SU-DHL-6 (cell line): ENCODE data around the gene SLC25A34.

Source experiments
- H2AFZ ChIP-seq: fragments of 200-600 bp; sonication (generic); 2 replicates; pipeline ENCODE4 v1.6.1; 2014; ENCODE audit warnings: low read depth, mild to moderate bottlenecking, moderate library complexity, mixed read lengths, antibody characterized with exemption, low read length; ENCODE audit not compliant: severe bottlenecking
- H3F3A ChIP-seq: fragments of 200-600 bp; shearing (Covaris generic); 2 replicates; pipeline ENCODE4 v1.6.0; 2016; ENCODE audit warnings: antibody characterized with exemption, mild to moderate bottlenecking; ENCODE audit not compliant: insufficient read depth
- H3K27ac ChIP-seq: fragments of 200-600 bp; sonication (generic); 2 replicates; pipeline ENCODE4 v1.5.1; 2016; ENCODE audit warnings: low read depth, mild to moderate bottlenecking, low read length, moderate library complexity, mixed read lengths
- H3K27me3 ChIP-seq: fragments of 200-600 bp; sonication (generic), shearing (Covaris generic); 2 replicates; pipeline ENCODE4 v1.6.0; 2014; ENCODE audit warnings: mild to moderate bottlenecking, low read length
- H3K36me3 ChIP-seq: fragments of 200-600 bp; sonication (generic); 2 replicates; pipeline ENCODE4 v1.6.1; 2014; ENCODE audit warnings: mild to moderate bottlenecking, low read length, mixed read lengths
- H3K4me2 ChIP-seq: fragments of 300-600, 200-600 bp; shearing (Covaris generic), sonication (generic); 2 replicates; pipeline ENCODE4 v1.6.0; 2014; ENCODE audit warnings: low read length, low read depth, mild to moderate bottlenecking; ENCODE audit not compliant: poor library complexity, severe bottlenecking
- H3K4me3 ChIP-seq: fragments of 200-600 bp; sonication (generic); 2 replicates; pipeline ENCODE4 v1.5.1; 2014; ENCODE audit warnings: antibody characterized with exemption, low read length, mild to moderate bottlenecking, mixed read lengths; ENCODE audit not compliant: insufficient read depth, poor library complexity, severe bottlenecking
- H3K79me2 ChIP-seq: fragments of 200-600 bp; sonication (generic); 2 replicates; pipeline ENCODE4 v1.6.1; 2014; ENCODE audit warnings: mild to moderate bottlenecking, low read length, moderate library complexity; ENCODE audit not compliant: insufficient read depth
- H3K9ac ChIP-seq: fragments of 200-600 bp; sonication (generic); 2 replicates; pipeline ENCODE4 v1.7.0; 2014; ENCODE audit warnings: mild to moderate bottlenecking, low read length
- H3K9me2 ChIP-seq: fragments of 200-600 bp; sonication (generic); replicated peaks from 2 replicates; pipeline ENCODE4 v1.6.1; 2014; ENCODE audit warnings: low read length; ENCODE audit not compliant: insufficient read depth
- H3K9me3 ChIP-seq: fragments of 200-600 bp; sonication (generic); 2 replicates; pipeline ENCODE4 v1.6.1; 2014; ENCODE audit warnings: low read length, mixed read lengths; ENCODE audit not compliant: insufficient read depth
- H4K20me1 ChIP-seq: fragments of 200-600 bp; sonication (generic); 2 replicates; pipeline ENCODE4 v1.6.1; 2014; ENCODE audit warnings: low read depth, mild to moderate bottlenecking, antibody characterized with exemption, low read length, moderate library complexity, mixed read lengths
- EZH2phosphoT487 ChIP-seq: fragments of 200-600 bp; sonication (generic), shearing (Covaris generic); conservative IDR thresholded peaks from 2 replicates; pipeline ENCODE4 v1.6.1; 2018; ENCODE audit warnings: mild to moderate bottlenecking, antibody characterized with exemption, low read length, moderate library complexity, mixed read lengths
- TF ChIP-seq, protein P1 (sequence below): fragments of 200-600 bp; sonication (generic); IDR thresholded peaks from one replicate; pipeline ENCODE4 v1.5.1; 2017; ENCODE audit warnings: antibody characterized with exemption, mild to moderate bottlenecking, low read length, moderate library complexity; ENCODE audit not compliant: insufficient read depth, poor library complexity, severe bottlenecking

The SLC25A34 gene

DNA sequence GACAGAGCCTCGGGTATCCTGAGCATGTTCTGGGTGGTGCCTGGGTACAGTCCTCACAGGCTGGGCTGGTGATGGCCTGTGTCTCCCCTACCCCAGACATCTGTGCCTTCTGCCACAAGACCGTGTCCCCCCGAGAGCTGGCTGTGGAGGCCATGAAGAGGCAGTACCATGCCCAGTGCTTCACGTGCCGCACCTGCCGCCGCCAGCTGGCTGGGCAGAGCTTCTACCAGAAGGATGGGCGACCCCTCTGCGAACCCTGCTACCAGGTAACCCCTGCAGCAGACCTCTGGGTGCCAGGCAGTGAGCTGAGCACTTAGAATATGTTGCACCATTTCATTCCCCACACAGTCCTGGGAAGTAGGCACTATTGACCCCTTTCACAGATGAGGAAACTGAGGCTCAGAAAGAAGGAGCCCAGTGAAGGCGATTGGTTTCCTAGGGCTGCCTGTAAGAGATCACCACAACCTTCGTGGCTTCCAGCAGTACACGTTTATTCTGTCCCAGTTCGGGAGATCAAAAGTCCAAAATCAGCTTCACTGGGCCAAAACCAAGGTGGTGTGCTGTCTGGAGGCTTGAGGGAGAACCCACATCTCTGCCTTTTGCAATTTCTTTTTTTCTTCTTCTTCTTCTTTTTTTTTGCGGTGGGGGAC, 34.4 kb downstream of the SLC25A34 start:
- H2AFZ ChIP-seq: no peak overlapping the region
- TF ChIP-seq, protein P1, sequence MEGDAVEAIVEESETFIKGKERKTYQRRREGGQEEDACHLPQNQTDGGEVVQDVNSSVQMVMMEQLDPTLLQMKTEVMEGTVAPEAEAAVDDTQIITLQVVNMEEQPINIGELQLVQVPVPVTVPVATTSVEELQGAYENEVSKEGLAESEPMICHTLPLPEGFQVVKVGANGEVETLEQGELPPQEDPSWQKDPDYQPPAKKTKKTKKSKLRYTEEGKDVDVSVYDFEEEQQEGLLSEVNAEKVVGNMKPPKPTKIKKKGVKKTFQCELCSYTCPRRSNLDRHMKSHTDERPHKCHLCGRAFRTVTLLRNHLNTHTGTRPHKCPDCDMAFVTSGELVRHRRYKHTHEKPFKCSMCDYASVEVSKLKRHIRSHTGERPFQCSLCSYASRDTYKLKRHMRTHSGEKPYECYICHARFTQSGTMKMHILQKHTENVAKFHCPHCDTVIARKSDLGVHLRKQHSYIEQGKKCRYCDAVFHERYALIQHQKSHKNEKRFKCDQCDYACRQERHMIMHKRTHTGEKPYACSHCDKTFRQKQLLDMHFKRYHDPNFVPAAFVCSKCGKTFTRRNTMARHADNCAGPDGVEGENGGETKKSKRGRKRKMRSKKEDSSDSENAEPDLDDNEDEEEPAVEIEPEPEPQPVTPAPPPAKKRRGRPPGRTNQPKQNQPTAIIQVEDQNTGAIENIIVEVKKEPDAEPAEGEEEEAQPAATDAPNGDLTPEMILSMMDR: no peak
- no peak for TF ChIP-seq EZH2phosphoT487
- no peaks in the 10 kb centered on the region for H3K79me2 ChIP-seq
- no peak overlapping the region for H3K9ac ChIP-seq
- H3K4me2 ChIP-seq: no peak overlapping the region
- no peak overlapping the region for H3K27ac ChIP-seq
- no peaks in the 10 kb centered on the region for H3K9me3 ChIP-seq
- no peaks in the 10 kb centered on the region for H3K27me3 ChIP-seq
- H3K36me3 ChIP-seq: no peaks in the 10 kb centered on the region
- no peaks in the 10 kb centered on the region for H3F3A ChIP-seq
- H4K20me1 ChIP-seq: no peaks in the 10 kb centered on the region
- H3K9me2 ChIP-seq: no peaks in the 10 kb centered on the region
- H3K4me3 ChIP-seq: no peak overlapping the region

DNA sequence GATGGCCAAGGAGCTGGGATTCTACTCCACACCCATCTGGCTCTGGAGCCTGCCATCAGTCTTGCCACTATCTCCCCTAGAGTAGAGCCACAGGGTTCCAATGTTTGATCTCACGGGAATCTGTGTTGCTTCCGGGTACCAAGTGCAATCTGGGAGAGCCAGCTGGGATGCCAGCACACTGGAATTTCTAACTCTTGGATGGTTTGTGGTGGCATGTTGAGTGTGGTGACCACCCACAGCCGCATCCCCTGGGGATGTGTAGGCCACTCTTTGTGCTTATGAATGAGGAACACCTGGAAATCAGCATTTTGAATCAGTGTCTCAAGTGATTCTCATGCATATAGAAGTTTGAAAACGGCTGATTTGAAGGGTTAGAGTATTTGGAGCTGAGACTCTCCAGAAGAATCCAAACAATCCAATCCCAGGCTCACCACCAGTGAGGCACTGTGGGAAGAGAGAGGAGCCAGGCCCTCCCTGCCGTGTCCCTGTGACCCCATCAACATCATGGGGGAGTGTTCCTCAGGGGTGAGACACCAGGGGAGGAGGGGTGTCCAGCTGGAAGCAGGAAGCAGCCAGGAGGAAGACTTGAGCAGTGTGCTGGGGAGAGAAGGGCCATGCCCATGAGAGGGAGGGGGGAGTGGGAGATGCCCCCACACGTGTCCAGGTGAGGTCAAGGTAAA, 35.9 kb downstream of the SLC25A34 start:
- H3F3A ChIP-seq: no peaks in the 10 kb centered on the region
- H3K4me3 ChIP-seq: no peak overlapping the region
- no peak overlapping the region for H2AFZ ChIP-seq
- no peaks in the 10 kb centered on the region for H3K9me3 ChIP-seq
- H3K9me2 ChIP-seq: no peaks in the 10 kb centered on the region
- H4K20me1 ChIP-seq: no peaks in the 10 kb centered on the region
- no peaks in the 10 kb centered on the region for H3K27me3 ChIP-seq
- no peaks in the 10 kb centered on the region for H3K36me3 ChIP-seq
- no peak overlapping the region for H3K4me2 ChIP-seq
- no peaks in the 10 kb centered on the region for H3K79me2 ChIP-seq
- no peak overlapping the region for H3K27ac ChIP-seq
- H3K9ac ChIP-seq: no peak overlapping the region
- no peak for TF ChIP-seq EZH2phosphoT487
- TF ChIP-seq, protein P1: no peak

DNA sequence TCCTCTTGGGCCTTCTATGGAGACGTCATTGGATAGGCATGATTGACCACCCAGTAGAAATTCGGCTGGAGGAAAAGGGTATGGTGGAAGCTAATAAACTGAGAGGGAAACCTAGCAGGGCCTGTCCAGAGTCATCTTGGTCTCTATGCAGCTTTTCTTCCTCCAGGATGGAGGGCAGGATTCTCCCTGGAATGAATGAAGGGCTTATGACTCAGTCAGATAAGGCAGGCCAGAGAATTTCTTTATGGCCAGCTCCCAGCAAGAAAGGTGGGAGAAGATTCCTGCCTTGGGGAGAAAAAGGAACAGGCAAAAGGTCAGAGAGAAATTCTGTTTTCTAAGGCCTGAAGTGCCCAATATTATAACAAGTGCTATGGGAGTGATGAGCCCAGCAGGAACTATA, 39.6 kb downstream of the SLC25A34 start:
- no peak overlapping the region for H3K4me3 ChIP-seq
- H3K9ac ChIP-seq: no peak overlapping the region
- no peaks in the 10 kb centered on the region for H3K27me3 ChIP-seq
- H3K9me3 ChIP-seq: no peaks in the 10 kb centered on the region
- no peak overlapping the region for H3K4me2 ChIP-seq
- H3K9me2 ChIP-seq: no peaks in the 10 kb centered on the region
- TF ChIP-seq, protein P1: no peak
- TF ChIP-seq EZH2phosphoT487: no peak
- H3K36me3 ChIP-seq: no peaks in the 10 kb centered on the region
- no peaks in the 10 kb centered on the region for H4K20me1 ChIP-seq
- no peak overlapping the region for H3K27ac ChIP-seq
- H3K79me2 ChIP-seq: no peaks in the 10 kb centered on the region
- no peaks in the 10 kb centered on the region for H3F3A ChIP-seq
- H2AFZ ChIP-seq: no peak overlapping the region
